Measurements from ENCODE around the gene XIST. TPM values are rescaled to one million over a fixed set of nuclear protein-coding genes. Genes with fewer than 3 reads are reported as not detected.

Gene XIST
- total RNA-seq, 1 experiment from 2014 or later = 0.24 TPM

DNA sequence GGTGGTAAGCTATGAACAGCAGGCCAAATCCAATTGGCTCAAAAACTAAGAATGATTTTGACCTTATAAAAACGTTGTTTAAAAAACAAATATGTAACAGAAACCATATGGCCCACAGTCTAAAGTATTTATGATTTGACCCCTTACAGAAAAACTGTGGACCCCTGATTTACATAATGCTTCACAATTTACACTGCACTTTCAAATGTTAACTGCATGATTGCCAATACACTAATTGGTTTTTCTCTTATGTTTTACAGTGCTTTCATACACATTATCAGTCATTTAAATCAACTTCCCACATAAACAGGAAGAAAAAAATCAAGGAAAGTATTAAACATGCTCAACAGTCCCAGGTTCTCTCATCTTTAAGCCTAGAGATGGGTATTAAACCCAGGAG is 26.9 kb downstream of the XIST start:
- no peaks in the 10 kb centered on the region for H3K4me1 ChIP-seq (replicated peaks; ENCODE audit: insufficient read depth)
- POLR2A ChIA-PET (ENCODE audit: unreplicated experiment) = interaction anchor here (0.6 kb wide), 1 partner anchor 387 kb away, joined by 4 read pairs; no protein-coding TSS in a partner anchor
- no peak overlapping the region for H3K4me3 ChIP-seq
- no peak overlapping the region for H3K4me2 ChIP-seq
- no peak for DNase-seq
- H3K79me2 ChIP-seq (ENCODE audit: low read depth) = no peaks in the 10 kb centered on the region
- no peaks in the 10 kb centered on the region for H3F3A ChIP-seq (ENCODE audit: insufficient read depth, low read depth)
- H3K27me3 ChIP-seq (ENCODE audit: insufficient read depth, low read depth) = no peaks in the 10 kb centered on the region
- CTCF ChIA-PET = no interaction called here
- H3K9me2 ChIP-seq (ENCODE audit: insufficient read depth) = no peaks in the 10 kb centered on the region
- H2AFZ ChIP-seq = no peak overlapping the region
- BruUV-seq (replicated peaks) = no TSS peak
- no peaks in the 10 kb centered on the region for H3K9me3 ChIP-seq (ENCODE audit: insufficient read depth, low read depth)
- intact Hi-C loops (cut with micrococcal nuclease; ENCODE audit: unreplicated experiment) = no loop called here
- H3K36me3 ChIP-seq (ENCODE audit: low read depth) = no peaks in the 10 kb centered on the region
- no peak for TF ChIP-seq EZH2 (IDR thresholded peaks at IDR 0.05; ENCODE audit: low read depth)
- TF ChIP-seq, protein P1, sequence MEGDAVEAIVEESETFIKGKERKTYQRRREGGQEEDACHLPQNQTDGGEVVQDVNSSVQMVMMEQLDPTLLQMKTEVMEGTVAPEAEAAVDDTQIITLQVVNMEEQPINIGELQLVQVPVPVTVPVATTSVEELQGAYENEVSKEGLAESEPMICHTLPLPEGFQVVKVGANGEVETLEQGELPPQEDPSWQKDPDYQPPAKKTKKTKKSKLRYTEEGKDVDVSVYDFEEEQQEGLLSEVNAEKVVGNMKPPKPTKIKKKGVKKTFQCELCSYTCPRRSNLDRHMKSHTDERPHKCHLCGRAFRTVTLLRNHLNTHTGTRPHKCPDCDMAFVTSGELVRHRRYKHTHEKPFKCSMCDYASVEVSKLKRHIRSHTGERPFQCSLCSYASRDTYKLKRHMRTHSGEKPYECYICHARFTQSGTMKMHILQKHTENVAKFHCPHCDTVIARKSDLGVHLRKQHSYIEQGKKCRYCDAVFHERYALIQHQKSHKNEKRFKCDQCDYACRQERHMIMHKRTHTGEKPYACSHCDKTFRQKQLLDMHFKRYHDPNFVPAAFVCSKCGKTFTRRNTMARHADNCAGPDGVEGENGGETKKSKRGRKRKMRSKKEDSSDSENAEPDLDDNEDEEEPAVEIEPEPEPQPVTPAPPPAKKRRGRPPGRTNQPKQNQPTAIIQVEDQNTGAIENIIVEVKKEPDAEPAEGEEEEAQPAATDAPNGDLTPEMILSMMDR (conservative IDR thresholded peaks at IDR 0.05) = no peak
- H4K20me1 ChIP-seq (ENCODE audit: insufficient read depth) = no peaks in the 10 kb centered on the region
- no peak overlapping the region for H3K27ac ChIP-seq

DNA sequence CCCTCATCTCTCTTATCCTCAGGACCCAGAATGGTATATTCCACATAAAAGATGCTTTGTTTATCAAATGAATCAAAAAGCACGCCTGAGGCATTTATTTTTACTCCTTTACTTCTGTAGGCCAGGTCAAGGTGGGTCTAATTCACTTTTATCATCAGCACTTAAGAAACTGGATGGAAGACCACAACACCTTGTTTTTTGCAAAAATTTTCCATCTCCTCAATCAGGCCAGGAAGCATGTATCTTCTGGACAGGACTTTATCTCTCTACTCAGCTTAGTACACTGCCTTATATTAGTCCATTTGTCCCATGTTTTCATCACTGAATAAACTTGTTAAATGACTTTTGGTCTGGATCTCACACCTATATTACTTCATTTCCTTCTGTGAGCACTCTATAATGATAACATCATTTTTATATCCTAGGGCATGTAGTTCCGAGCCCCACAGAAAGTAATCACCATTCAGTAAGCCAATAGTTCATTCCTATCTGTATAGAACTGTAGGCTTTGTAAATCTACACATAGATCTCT is 29.0 kb downstream of the XIST start:
- POLR2A ChIA-PET (ENCODE audit: unreplicated experiment) = no interaction called here
- CTCF ChIA-PET = no interaction called here
- Histone ChIP-seq H2AFZ (no peak overlapping the region), H3K79me2 (ENCODE audit: low read depth) (no peaks in the 10 kb centered on the region), H3K4me1 (replicated peaks; ENCODE audit: insufficient read depth) (no peaks in the 10 kb centered on the region), H4K20me1 (ENCODE audit: insufficient read depth) (no peaks in the 10 kb centered on the region), H3K4me3 (no peak overlapping the region), H3K9me2 (ENCODE audit: insufficient read depth) (no peaks in the 10 kb centered on the region), H3K36me3 (ENCODE audit: low read depth) (no peaks in the 10 kb centered on the region), H3K27me3 (ENCODE audit: insufficient read depth, low read depth) (no peaks in the 10 kb centered on the region), H3K4me2 (no peak overlapping the region), H3F3A (ENCODE audit: insufficient read depth, low read depth) (no peaks in the 10 kb centered on the region), H3K27ac (no peak overlapping the region), H3K9me3 (ENCODE audit: insufficient read depth, low read depth) (no peaks in the 10 kb centered on the region)
- TF ChIP-seq EZH2 (IDR thresholded peaks at IDR 0.05; ENCODE audit: low read depth) = no peak
- TF ChIP-seq, protein P1 (conservative IDR thresholded peaks at IDR 0.05) = no peak
- no peak for DNase-seq
- intact Hi-C loops (cut with micrococcal nuclease; ENCODE audit: unreplicated experiment) = no loop called here
- BruUV-seq (replicated peaks) = no TSS peak

DNA sequence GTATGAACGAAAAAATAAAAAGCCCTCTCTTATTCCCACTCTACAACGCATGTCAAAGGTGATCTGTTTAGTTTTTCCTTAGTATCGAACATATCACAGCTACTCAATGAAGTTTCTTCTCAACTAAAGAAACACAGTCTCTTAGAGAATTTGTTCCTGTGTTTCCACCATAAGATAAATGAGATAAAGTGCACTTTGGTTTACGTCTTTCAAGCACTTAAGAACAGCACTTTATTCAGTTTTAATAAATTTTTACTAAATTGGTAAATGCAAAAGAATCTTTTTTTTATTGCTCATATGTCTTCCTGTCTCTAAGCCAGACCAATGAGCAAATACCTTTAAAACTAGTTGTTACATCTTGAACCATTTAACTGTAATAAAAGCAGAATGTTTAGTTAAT is 29.7 kb downstream of the XIST start:
- intact Hi-C loops (cut with micrococcal nuclease; ENCODE audit: unreplicated experiment) = no loop called here
- no peak overlapping the region for H3K4me3 ChIP-seq
- H3K4me1 ChIP-seq (replicated peaks; ENCODE audit: insufficient read depth) = no peaks in the 10 kb centered on the region
- H3K27ac ChIP-seq = no peak overlapping the region
- H3F3A ChIP-seq (ENCODE audit: insufficient read depth, low read depth) = no peaks in the 10 kb centered on the region
- ChIA-PET POLR2A (ENCODE audit: unreplicated experiment) (no interaction called here), CTCF (no interaction called here)
- H3K27me3 ChIP-seq (ENCODE audit: insufficient read depth, low read depth) = no peaks in the 10 kb centered on the region
- no peak for DNase-seq
- H3K9me3 ChIP-seq (ENCODE audit: insufficient read depth, low read depth) = no peaks in the 10 kb centered on the region
- no peaks in the 10 kb centered on the region for H3K79me2 ChIP-seq (ENCODE audit: low read depth)
- H3K36me3 ChIP-seq (ENCODE audit: low read depth) = no peaks in the 10 kb centered on the region
- no TSS peak for BruUV-seq (replicated peaks)
- H3K9me2 ChIP-seq (ENCODE audit: insufficient read depth) = no peaks in the 10 kb centered on the region
- no peak overlapping the region for H3K4me2 ChIP-seq
- H2AFZ ChIP-seq = no peak overlapping the region
- TF ChIP-seq EZH2 (IDR thresholded peaks at IDR 0.05; ENCODE audit: low read depth) = no peak
- TF ChIP-seq, protein P1 (conservative IDR thresholded peaks at IDR 0.05) = no peak
- no peaks in the 10 kb centered on the region for H4K20me1 ChIP-seq (ENCODE audit: insufficient read depth)
